SK-N-SH (cell line): Measurements from ENCODE around the gene SHANK1. TPM values are rescaled to one million over a fixed set of nuclear protein-coding genes. Genes with fewer than 3 reads are reported as not detected.

Experiments
- CTCF ChIA-PET: fragments of 300-600, 350-600 bp; formaldehyde crosslinking; extraction: SDS; loops from one replicate; lab custom pipeline; 2021; lab: Yijun Ruan, JAX
- POLR2A ChIA-PET: fragments of 350-600 bp; sonication (Branson Sonifier 250); formaldehyde crosslinking; extraction: SDS; loops from one replicate; lab custom pipeline; 2020; ENCODE audit warnings: antibody characterized with exemption, inconsistent platforms; lab: Yijun Ruan, JAX
- DNase-seq: peaks from one replicate; pipeline ENCODE4 v3.0.0; 2012
- H2AFZ ChIP-seq: fragments of 200-600 bp; sonication (generic); 2 replicates; pipeline ENCODE4 v1.8.1; 2016; ENCODE audit warnings: antibody characterized with exemption, mild to moderate bottlenecking, low read depth
- H3F3A ChIP-seq: fragments of 200-600 bp; sonication (generic); replicated peaks from 2 replicates; pipeline ENCODE3; 2016; ENCODE audit warnings: antibody characterized with exemption, mild to moderate bottlenecking; ENCODE audit not compliant: insufficient read depth
- H3K27ac ChIP-seq, 2 experiments: fragments of 200-500 bp in 1 of 2; fragments of 200-600 bp in 1 of 2; sonication (Bioruptor generic) in 1 of 2; sonication (generic), shearing (Covaris generic) in 1 of 2; 2 replicates each; pipeline versions ENCODE4 v1.5.1 to v1.6.1; 2014 to 2016; ENCODE audit warnings: low read depth in 2 of 2, inconsistent platforms in 1 of 2, low read length in 1 of 2, mild to moderate bottlenecking in 1 of 2, mixed read lengths in 1 of 2
- H3K27me3 ChIP-seq: fragments of 200-600 bp; sonication (generic), shearing (Covaris generic); 2 replicates; pipeline ENCODE4 v1.6.1; 2016; ENCODE audit warnings: mixed run types; ENCODE audit not compliant: insufficient read depth
- H3K36me3 ChIP-seq, 2 experiments: fragments of 200-500 bp in 1 of 2; fragments of 200-600 bp in 1 of 2; sonication (Bioruptor generic) in 1 of 2; sonication (generic) in 1 of 2; replicated peaks in 1 of 2; 2 replicates each; pipeline versions ENCODE3 to v1.5.1; 2014 to 2016; ENCODE audit warnings: low read length in 1 of 2, mild to moderate bottlenecking in 1 of 2; ENCODE audit not compliant: insufficient read depth in 2 of 2, control insufficient read depth in 1 of 2
- H3K4me1 ChIP-seq, 2 experiments: fragments of 200-500 bp in 1 of 2; fragments of 200-600 bp in 1 of 2; sonication (Bioruptor generic) in 1 of 2; sonication (generic), shearing (Covaris generic) in 1 of 2; 2 replicates each; pipeline versions ENCODE4 v1.5.1 to v1.6.1; 2014 to 2016; ENCODE audit warnings: low read depth in 1 of 2, low read length in 1 of 2, mixed run types in 1 of 2; ENCODE audit not compliant: insufficient read depth in 2 of 2, control insufficient read depth in 1 of 2
- H3K4me2 ChIP-seq: fragments of 200-600 bp; sonication (generic), shearing (Covaris generic); 2 replicates; pipeline ENCODE4 v1.6.1; 2017; ENCODE audit warnings: mixed run types
- H3K4me3 ChIP-seq, 2 experiments: fragments of 200-500 bp in 1 of 2; fragments of 200-600 bp in 1 of 2; sonication (Bioruptor generic) in 1 of 2; sonication (generic), shearing (Covaris generic) in 1 of 2; 2 replicates each; pipeline versions ENCODE4 v1.5.1 to v1.8.1; 2014 to 2016; ENCODE audit warnings: low read depth in 2 of 2, inconsistent platforms in 1 of 2, low read length in 1 of 2, mild to moderate bottlenecking in 1 of 2, mixed read lengths in 1 of 2, moderate library complexity in 1 of 2
- H3K79me2 ChIP-seq: fragments of 200-600 bp; sonication (generic); 2 replicates; pipeline ENCODE4 v1.8.1; 2017; ENCODE audit warnings: mild to moderate bottlenecking; ENCODE audit not compliant: insufficient read depth
- H3K9ac ChIP-seq: fragments of 200-600 bp; sonication (generic); 2 replicates; pipeline ENCODE4 v1.6.1; 2017; ENCODE audit warnings: mixed run types
- H3K9me2 ChIP-seq: fragments of 200-600 bp; sonication (generic); 2 replicates; pipeline ENCODE4 v1.6.1; 2017; ENCODE audit warnings: mixed run types
- H3K9me3 ChIP-seq: fragments of 200-600 bp; sonication (generic); 2 replicates; pipeline ENCODE4 v1.6.1; 2017; ENCODE audit warnings: mixed run types, mild to moderate bottlenecking, moderate library complexity
- H4K20me1 ChIP-seq: fragments of 200-600 bp; sonication (generic); 2 replicates; pipeline ENCODE4 v1.6.1; 2017; ENCODE audit warnings: mild to moderate bottlenecking, mixed run types; ENCODE audit not compliant: insufficient read depth
- ELF1 ChIP-seq: IDR thresholded peaks from 2 replicates; pipeline ENCODE4 v1.4.0; 2012
- EP300 ChIP-seq, 2 experiments: IDR thresholded peaks; 2 replicates each; pipeline versions ENCODE4 v1.4.0 to v1.6.1; 2012; ENCODE audit warnings: borderline replicate concordance in 1 of 2, low read depth in 1 of 2, low read length in 1 of 2
- EZH2phosphoT487 ChIP-seq: fragments of 200-600 bp; sonication (generic); IDR thresholded peaks from 2 replicates; pipeline ENCODE4 v1.6.1; 2017; ENCODE audit warnings: low read depth, mixed run types, mild to moderate bottlenecking, antibody characterized with exemption, moderate library complexity, borderline replicate concordance
- GATA2 ChIP-seq: sonication (generic); formaldehyde crosslinking; IDR thresholded peaks from 2 replicates; pipeline ENCODE4 v1.5.0; 2020; ENCODE audit warnings: mild to moderate bottlenecking, missing genetic modification reagents
- RAD21 ChIP-seq: IDR thresholded peaks from 2 replicates; pipeline ENCODE4 v1.6.1; 2012; ENCODE audit warnings: mild to moderate bottlenecking, low read length
- SMC3 ChIP-seq: IDR thresholded peaks from 2 replicates; pipeline ENCODE4 v1.6.1; 2012; ENCODE audit warnings: low read depth, low read length, improper control_type of control experiment
- TCF12 ChIP-seq: IDR thresholded peaks from 2 replicates; pipeline ENCODE4 v1.4.0; 2012
- TEAD4 ChIP-seq: IDR thresholded peaks from 2 replicates; pipeline ENCODE4 v1.4.0; 2012; ENCODE audit warnings: mild to moderate bottlenecking, borderline replicate concordance; ENCODE audit not compliant: insufficient read depth
- WGBS: methylation state at CpG from one replicate; pipeline ENCODE4 v1.1.6; 2017; ENCODE audit warnings: low lambda C conversion rate; 5-methylcytosine and 5-hydroxymethylcytosine counted together
- polyA plus RNA-seq, 3 experiments: library from polyadenylated mRNA; depleted of rRNA; stranded (reverse); fragments of >200 nt; gene quantifications; 2 replicates each; pipeline ENCODE4 v1.2.3, GENCODE V29; 2012
- TF ChIP-seq, protein P1 (sequence below): fragments of 200-600 bp; sonication (generic); IDR thresholded peaks from 2 replicates; pipeline ENCODE4 v1.6.1; 2017; ENCODE audit warnings: antibody characterized with exemption, mild to moderate bottlenecking, moderate library complexity

Gene SHANK1
- polyA plus RNA-seq, 1 of the 3 experiments (the other 2 are of a cell fraction), result 0.28 TPM

- no peak overlapping the region for H3K27ac ChIP-seq
- no peak overlapping the region for H3K4me2 ChIP-seq
- H3K36me3 ChIP-seq, result no peaks in the 10 kb centered on the region
- H3K9ac ChIP-seq, result no peak overlapping the region
- DNase-seq, result peak; percentile 87
- H3F3A ChIP-seq, result no peaks in the 10 kb centered on the region
- TF ChIP-seq, protein P1, sequence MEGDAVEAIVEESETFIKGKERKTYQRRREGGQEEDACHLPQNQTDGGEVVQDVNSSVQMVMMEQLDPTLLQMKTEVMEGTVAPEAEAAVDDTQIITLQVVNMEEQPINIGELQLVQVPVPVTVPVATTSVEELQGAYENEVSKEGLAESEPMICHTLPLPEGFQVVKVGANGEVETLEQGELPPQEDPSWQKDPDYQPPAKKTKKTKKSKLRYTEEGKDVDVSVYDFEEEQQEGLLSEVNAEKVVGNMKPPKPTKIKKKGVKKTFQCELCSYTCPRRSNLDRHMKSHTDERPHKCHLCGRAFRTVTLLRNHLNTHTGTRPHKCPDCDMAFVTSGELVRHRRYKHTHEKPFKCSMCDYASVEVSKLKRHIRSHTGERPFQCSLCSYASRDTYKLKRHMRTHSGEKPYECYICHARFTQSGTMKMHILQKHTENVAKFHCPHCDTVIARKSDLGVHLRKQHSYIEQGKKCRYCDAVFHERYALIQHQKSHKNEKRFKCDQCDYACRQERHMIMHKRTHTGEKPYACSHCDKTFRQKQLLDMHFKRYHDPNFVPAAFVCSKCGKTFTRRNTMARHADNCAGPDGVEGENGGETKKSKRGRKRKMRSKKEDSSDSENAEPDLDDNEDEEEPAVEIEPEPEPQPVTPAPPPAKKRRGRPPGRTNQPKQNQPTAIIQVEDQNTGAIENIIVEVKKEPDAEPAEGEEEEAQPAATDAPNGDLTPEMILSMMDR, result peak; percentile 75
- TF ChIP-seq RAD21, result peak; percentile 75
- TF ChIP-seq TCF12, result no peak
- peak; percentile 75 for TF ChIP-seq SMC3
- no peak for TF ChIP-seq TEAD4
- H3K27me3 ChIP-seq, result no peaks in the 10 kb centered on the region
- 37% methylated on average over 9 of the region's 9 CpGs for WGBS
- H3K4me1 ChIP-seq, result no peaks in the 10 kb centered on the region
- H3K79me2 ChIP-seq, result no peaks in the 10 kb centered on the region
- no peak overlapping the region; a peak in 1 of 4 replicates for H3K4me3 ChIP-seq
- H3K9me2 ChIP-seq, result no peaks in the 10 kb centered on the region
- POLR2A ChIA-PET, result interaction anchor here (0.6 kb wide), 1 partner anchor 10 kb away, joined by 3 read pairs; no protein-coding TSS in a partner anchor
- H2AFZ ChIP-seq, result no peak overlapping the region
- no peaks in the 10 kb centered on the region for H4K20me1 ChIP-seq
- CTCF ChIA-PET, result interaction anchor here (0.6 to 4.5 kb wide), 17 partner anchors 9 to 338 kb away, joined by 3 to 87 read pairs (median 3); partner anchors contain the start of gene CLEC11A
- no peaks in the 10 kb centered on the region for H3K9me3 ChIP-seq
These were observed 14.1 kb downstream of the SHANK1 start for GRCh38 chr19:50705422-50706019.

- no peaks in the 10 kb centered on the region for H3K27me3 ChIP-seq
- no peaks in the 10 kb centered on the region for H3K36me3 ChIP-seq
- no peaks in the 10 kb centered on the region for H3K4me1 ChIP-seq
- H3K9ac ChIP-seq, result no peak overlapping the region
- H3K9me3 ChIP-seq, result no peaks in the 10 kb centered on the region
- no peak overlapping the region for H3K4me2 ChIP-seq
- POLR2A ChIA-PET, result interaction anchor here (1.2 kb wide), 1 partner anchor 8 kb away, joined by 3 read pairs; no protein-coding TSS in a partner anchor
- 59% methylated on average over 22 of the region's 22 CpGs for WGBS
- TF ChIP-seq EP300 (IDR thresholded peaks at IDR 0.05; ENCODE audit: borderline replicate concordance in 1 of 2, low read depth in 1 of 2, low read length in 1 of 2) (no peak), RAD21 (peak; percentile 54), GATA2 (no peak), ELF1 (no peak), EZH2phosphoT487 (no peak)
- no peaks in the 10 kb centered on the region for H3K9me2 ChIP-seq
- H3K27ac ChIP-seq, result no peak overlapping the region
- no peak overlapping the region; a peak in 1 of 4 replicates for H3K4me3 ChIP-seq
- no peak for DNase-seq
- H4K20me1 ChIP-seq, result no peaks in the 10 kb centered on the region
- H2AFZ ChIP-seq, result no peak overlapping the region
- H3F3A ChIP-seq, result no peaks in the 10 kb centered on the region
- CTCF ChIA-PET, result interaction anchor here (1.0 to 4.5 kb wide), 8 partner anchors 8 to 336 kb away, joined by 3 to 87 read pairs (median 8); partner anchors contain the start of gene CLEC11A
- no peaks in the 10 kb centered on the region for H3K79me2 ChIP-seq
These were observed 15.4 kb downstream of the SHANK1 start for GRCh38 chr19:50703915-50704796.
